HEK293 (cell line): ENCODE measurements around the gene GLOD4.

Experiments used
- GLIS2 ChIP-seq: fragments of 450-650 bp; formaldehyde crosslinking; IDR thresholded peaks from 2 replicates; pipeline ENCODE4 v1.5.1; 2016; ENCODE audit warnings: missing biosample characterization, missing genetic modification characterization
- KLF8 ChIP-seq: fragments of 450-650 bp; formaldehyde crosslinking; IDR thresholded peaks from 2 replicates; pipeline ENCODE4 v1.5.1; 2016; ENCODE audit warnings: missing biosample characterization, missing genetic modification characterization
- KLF9 ChIP-seq: fragments of 450-650 bp; formaldehyde crosslinking; IDR thresholded peaks from 2 replicates; pipeline ENCODE4 v1.5.1; 2016; ENCODE audit warnings: missing biosample characterization, missing genetic modification characterization, low read depth
- OSR2 ChIP-seq: fragments of 450-650 bp; formaldehyde crosslinking; IDR thresholded peaks from 2 replicates; pipeline ENCODE4 v1.5.1; 2016; ENCODE audit warnings: missing biosample characterization, missing genetic modification characterization
- REPIN1 ChIP-seq: fragments of 450-650 bp; formaldehyde crosslinking; IDR thresholded peaks from 2 replicates; pipeline ENCODE4 v1.5.1; 2017; ENCODE audit warnings: missing biosample characterization, missing genetic modification characterization, low read depth
- ZBTB8A ChIP-seq: fragments of 450-650 bp; formaldehyde crosslinking; IDR thresholded peaks from 2 replicates; pipeline ENCODE4 v1.5.1; 2016; ENCODE audit warnings: missing biosample characterization, missing genetic modification characterization
- ZFP3 ChIP-seq: fragments of 450-650 bp; formaldehyde crosslinking; IDR thresholded peaks from 2 replicates; pipeline ENCODE4 v1.5.1; 2016; ENCODE audit warnings: low read depth, missing biosample characterization, missing genetic modification characterization
- ZNF138 ChIP-seq: fragments of 450-650 bp; formaldehyde crosslinking; IDR thresholded peaks from 2 replicates; pipeline ENCODE4 v1.5.1; 2016; ENCODE audit warnings: missing biosample characterization, missing genetic modification characterization, borderline replicate concordance
- ZNF140 ChIP-seq: fragments of 450-650 bp; formaldehyde crosslinking; IDR thresholded peaks from 2 replicates; pipeline ENCODE4 v1.5.1; 2016; ENCODE audit warnings: missing biosample characterization, missing genetic modification characterization
- ZNF2 ChIP-seq: fragments of 450-650 bp; formaldehyde crosslinking; IDR thresholded peaks from 2 replicates; pipeline ENCODE4 v1.5.1; 2016; ENCODE audit warnings: missing biosample characterization, missing genetic modification characterization
- ZNF221 ChIP-seq: fragments of 450-650 bp; formaldehyde crosslinking; IDR thresholded peaks from 2 replicates; pipeline ENCODE4 v1.5.1; 2017; ENCODE audit warnings: missing biosample characterization, missing genetic modification characterization, borderline replicate concordance
- ZNF391 ChIP-seq: fragments of 450-650 bp; formaldehyde crosslinking; IDR thresholded peaks from 2 replicates; pipeline ENCODE4 v1.5.1; 2016; ENCODE audit warnings: low read depth, missing biosample characterization, missing genetic modification characterization, borderline replicate concordance
- ZNF510 ChIP-seq: fragments of 450-650 bp; formaldehyde crosslinking; IDR thresholded peaks from 2 replicates; pipeline ENCODE4 v1.5.1; 2018; ENCODE audit warnings: mild to moderate bottlenecking, missing genetic modification characterization, missing biosample characterization; ENCODE audit not compliant: insufficient replicate concordance
- ZNF514 ChIP-seq: fragments of 450-650 bp; formaldehyde crosslinking; IDR thresholded peaks from 2 replicates; pipeline ENCODE4 v1.5.1; 2016; ENCODE audit warnings: missing biosample characterization, missing genetic modification characterization
- ZNF529 ChIP-seq: fragments of 450-650 bp; formaldehyde crosslinking; IDR thresholded peaks from 2 replicates; pipeline ENCODE4 v1.5.1; 2017; ENCODE audit warnings: missing genetic modification characterization, missing biosample characterization; ENCODE audit not compliant: insufficient replicate concordance
- ZNF548 ChIP-seq: fragments of 450-650 bp; formaldehyde crosslinking; IDR thresholded peaks from 2 replicates; pipeline ENCODE4 v1.5.1; 2016; ENCODE audit warnings: missing biosample characterization, missing genetic modification characterization
- ZNF555 ChIP-seq: fragments of 450-650 bp; formaldehyde crosslinking; conservative IDR thresholded peaks from 2 replicates; pipeline ENCODE4 v1.5.1; 2017; ENCODE audit warnings: missing biosample characterization, mild to moderate bottlenecking, missing genetic modification characterization, inconsistent platforms
- ZNF76 ChIP-seq: fragments of 450-650 bp; formaldehyde crosslinking; IDR thresholded peaks from 2 replicates; pipeline ENCODE4; 2016; ENCODE audit warnings: low read depth, missing biosample characterization, missing genetic modification characterization, borderline replicate concordance
- ZNF792 ChIP-seq: fragments of 450-650 bp; formaldehyde crosslinking; IDR thresholded peaks from 2 replicates; pipeline ENCODE4 v1.5.1; 2016; ENCODE audit warnings: missing biosample characterization, missing genetic modification characterization
- TF ChIP-seq, protein P1 (sequence below): fragments of 450-650 bp; formaldehyde crosslinking; IDR thresholded peaks from 2 replicates; pipeline ENCODE4 v1.5.1; 2016; ENCODE audit warnings: missing biosample characterization, missing genetic modification characterization, borderline replicate concordance
- TF ChIP-seq, protein P2 (sequence below): fragments of 450-650 bp; formaldehyde crosslinking; IDR thresholded peaks from 2 replicates; pipeline ENCODE4 v1.5.0; 2017; ENCODE audit warnings: missing biosample characterization, missing genetic modification characterization, borderline replicate concordance
- TF ChIP-seq, protein P3 (sequence below): fragments of 450-650 bp; formaldehyde crosslinking; optimal IDR thresholded peaks from 2 replicates; pipeline ENCODE3; 2016; ENCODE audit warnings: missing biosample characterization, mild to moderate bottlenecking, missing genetic modification characterization
- TF ChIP-seq, protein P4 (sequence below): IDR thresholded peaks from 2 replicates; pipeline ENCODE4 v1.6.1; 2011; ENCODE audit warnings: mild to moderate bottlenecking, low read depth, low read length, borderline replicate concordance
- TF ChIP-seq, protein P5 (sequence below): fragments of 450-650 bp; formaldehyde crosslinking; IDR thresholded peaks from 2 replicates; pipeline ENCODE4 v1.5.1; 2016; ENCODE audit warnings: missing biosample characterization, missing genetic modification characterization

The GLOD4 gene

DNA sequence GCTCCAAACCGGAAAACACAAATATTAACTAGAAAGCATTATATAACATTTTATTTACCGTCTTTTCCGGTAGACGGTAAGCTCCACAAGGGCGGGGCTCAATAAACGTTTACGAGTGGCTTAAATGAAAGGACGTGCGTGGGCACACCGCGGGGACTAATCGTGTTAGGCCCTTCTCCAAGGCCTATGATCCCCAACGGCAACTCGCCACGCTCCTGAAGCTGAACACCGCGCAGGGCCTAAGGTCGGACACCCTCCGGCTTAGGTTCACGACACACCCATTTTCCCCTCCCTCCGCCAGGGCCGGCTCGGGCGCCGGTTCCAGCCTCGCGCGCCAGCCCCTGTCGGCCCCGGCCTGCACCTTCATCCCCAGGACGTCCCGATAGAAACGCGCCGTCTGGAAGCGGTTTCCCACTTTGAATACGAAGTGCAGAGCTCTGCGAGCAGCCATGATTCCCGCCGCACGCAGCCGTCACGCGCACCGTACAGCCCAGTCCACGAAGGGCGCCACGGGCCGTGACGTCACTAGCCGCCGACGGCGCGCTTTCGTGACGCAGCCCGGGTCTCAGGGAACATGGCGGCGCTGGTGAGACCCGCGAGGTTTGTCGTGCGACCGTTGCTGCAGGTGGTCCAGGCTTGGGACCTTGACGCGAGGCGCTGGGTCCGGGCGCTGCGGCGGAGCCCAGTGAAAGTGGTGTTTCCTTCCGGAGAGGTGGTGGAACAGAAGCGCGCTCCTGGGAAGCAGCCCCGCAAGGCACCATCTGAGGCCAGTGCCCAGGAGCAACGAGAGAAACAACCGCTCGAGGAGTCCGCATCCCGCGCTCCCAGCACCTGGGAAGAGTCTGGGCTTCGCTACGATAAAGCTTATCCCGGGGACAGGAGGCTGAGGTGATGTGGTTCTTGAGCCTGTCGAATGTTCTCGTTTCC, at the start of gene GLOD4, which contains the start of gene MRM3 (continued):
- TF ChIP-seq ZNF514 (tag by site-specific recombination) (no peak), ZNF221 (tag by site-specific recombination) (no peak), ZNF2 (tag by site-specific recombination) (peak; percentile 97), ZNF140 (tag by site-specific recombination) (no peak), ZNF555 (tag by site-specific recombination) (no peak), OSR2 (tag by site-specific recombination) (no peak), ZNF76 (tag by site-specific recombination) (peak; percentile 93), ZFP3 (tag by site-specific recombination) (no peak), ZNF548 (tag by site-specific recombination) (no peak), ZBTB8A (tag by site-specific recombination) (peak; percentile 94), ZNF510 (no peak), REPIN1 (0 out of 2 replicates have a peak, but pooled peaks have one; percentile 21), ZNF391 (tag by site-specific recombination) (peak; percentile 93; the same call in 1 of the 2 replicates), ZNF138 (no peak), ZNF529 (no peak), KLF9 (tag by site-specific recombination) (peak; percentile 98), GLIS2 (tag by site-specific recombination) (no peak), KLF8 (tag by site-specific recombination) (peak; percentile 93), ZNF792 (tag by site-specific recombination) (0 out of 2 replicates have a peak, but pooled peaks have one; percentile 13)
- TF ChIP-seq, protein P1, sequence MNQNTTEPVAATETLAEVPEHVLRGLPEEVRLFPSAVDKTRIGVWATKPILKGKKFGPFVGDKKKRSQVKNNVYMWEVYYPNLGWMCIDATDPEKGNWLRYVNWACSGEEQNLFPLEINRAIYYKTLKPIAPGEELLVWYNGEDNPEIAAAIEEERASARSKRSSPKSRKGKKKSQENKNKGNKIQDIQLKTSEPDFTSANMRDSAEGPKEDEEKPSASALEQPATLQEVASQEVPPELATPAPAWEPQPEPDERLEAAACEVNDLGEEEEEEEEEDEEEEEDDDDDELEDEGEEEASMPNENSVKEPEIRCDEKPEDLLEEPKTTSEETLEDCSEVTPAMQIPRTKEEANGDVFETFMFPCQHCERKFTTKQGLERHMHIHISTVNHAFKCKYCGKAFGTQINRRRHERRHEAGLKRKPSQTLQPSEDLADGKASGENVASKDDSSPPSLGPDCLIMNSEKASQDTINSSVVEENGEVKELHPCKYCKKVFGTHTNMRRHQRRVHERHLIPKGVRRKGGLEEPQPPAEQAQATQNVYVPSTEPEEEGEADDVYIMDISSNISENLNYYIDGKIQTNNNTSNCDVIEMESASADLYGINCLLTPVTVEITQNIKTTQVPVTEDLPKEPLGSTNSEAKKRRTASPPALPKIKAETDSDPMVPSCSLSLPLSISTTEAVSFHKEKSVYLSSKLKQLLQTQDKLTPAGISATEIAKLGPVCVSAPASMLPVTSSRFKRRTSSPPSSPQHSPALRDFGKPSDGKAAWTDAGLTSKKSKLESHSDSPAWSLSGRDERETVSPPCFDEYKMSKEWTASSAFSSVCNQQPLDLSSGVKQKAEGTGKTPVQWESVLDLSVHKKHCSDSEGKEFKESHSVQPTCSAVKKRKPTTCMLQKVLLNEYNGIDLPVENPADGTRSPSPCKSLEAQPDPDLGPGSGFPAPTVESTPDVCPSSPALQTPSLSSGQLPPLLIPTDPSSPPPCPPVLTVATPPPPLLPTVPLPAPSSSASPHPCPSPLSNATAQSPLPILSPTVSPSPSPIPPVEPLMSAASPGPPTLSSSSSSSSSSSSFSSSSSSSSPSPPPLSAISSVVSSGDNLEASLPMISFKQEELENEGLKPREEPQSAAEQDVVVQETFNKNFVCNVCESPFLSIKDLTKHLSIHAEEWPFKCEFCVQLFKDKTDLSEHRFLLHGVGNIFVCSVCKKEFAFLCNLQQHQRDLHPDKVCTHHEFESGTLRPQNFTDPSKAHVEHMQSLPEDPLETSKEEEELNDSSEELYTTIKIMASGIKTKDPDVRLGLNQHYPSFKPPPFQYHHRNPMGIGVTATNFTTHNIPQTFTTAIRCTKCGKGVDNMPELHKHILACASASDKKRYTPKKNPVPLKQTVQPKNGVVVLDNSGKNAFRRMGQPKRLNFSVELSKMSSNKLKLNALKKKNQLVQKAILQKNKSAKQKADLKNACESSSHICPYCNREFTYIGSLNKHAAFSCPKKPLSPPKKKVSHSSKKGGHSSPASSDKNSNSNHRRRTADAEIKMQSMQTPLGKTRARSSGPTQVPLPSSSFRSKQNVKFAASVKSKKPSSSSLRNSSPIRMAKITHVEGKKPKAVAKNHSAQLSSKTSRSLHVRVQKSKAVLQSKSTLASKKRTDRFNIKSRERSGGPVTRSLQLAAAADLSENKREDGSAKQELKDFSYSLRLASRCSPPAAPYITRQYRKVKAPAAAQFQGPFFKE = peak; percentile 55; the same call in 1 of the 2 replicates
- TF ChIP-seq, protein P2, sequence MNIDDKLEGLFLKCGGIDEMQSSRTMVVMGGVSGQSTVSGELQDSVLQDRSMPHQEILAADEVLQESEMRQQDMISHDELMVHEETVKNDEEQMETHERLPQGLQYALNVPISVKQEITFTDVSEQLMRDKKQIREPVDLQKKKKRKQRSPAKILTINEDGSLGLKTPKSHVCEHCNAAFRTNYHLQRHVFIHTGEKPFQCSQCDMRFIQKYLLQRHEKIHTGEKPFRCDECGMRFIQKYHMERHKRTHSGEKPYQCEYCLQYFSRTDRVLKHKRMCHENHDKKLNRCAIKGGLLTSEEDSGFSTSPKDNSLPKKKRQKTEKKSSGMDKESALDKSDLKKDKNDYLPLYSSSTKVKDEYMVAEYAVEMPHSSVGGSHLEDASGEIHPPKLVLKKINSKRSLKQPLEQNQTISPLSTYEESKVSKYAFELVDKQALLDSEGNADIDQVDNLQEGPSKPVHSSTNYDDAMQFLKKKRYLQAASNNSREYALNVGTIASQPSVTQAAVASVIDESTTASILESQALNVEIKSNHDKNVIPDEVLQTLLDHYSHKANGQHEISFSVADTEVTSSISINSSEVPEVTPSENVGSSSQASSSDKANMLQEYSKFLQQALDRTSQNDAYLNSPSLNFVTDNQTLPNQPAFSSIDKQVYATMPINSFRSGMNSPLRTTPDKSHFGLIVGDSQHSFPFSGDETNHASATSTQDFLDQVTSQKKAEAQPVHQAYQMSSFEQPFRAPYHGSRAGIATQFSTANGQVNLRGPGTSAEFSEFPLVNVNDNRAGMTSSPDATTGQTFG (tag by site-specific recombination) = no peak
- TF ChIP-seq, protein P3, sequence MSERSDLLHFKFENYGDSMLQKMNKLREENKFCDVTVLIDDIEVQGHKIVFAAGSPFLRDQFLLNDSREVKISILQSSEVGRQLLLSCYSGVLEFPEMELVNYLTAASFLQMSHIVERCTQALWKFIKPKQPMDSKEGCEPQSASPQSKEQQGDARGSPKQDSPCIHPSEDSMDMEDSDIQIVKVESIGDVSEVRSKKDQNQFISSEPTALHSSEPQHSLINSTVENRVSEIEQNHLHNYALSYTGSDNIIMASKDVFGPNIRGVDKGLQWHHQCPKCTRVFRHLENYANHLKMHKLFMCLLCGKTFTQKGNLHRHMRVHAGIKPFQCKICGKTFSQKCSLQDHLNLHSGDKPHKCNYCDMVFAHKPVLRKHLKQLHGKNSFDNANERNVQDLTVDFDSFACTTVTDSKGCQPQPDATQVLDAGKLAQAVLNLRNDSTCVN (tag by site-specific recombination) = peak; percentile 90
- TF ChIP-seq, protein P4, sequence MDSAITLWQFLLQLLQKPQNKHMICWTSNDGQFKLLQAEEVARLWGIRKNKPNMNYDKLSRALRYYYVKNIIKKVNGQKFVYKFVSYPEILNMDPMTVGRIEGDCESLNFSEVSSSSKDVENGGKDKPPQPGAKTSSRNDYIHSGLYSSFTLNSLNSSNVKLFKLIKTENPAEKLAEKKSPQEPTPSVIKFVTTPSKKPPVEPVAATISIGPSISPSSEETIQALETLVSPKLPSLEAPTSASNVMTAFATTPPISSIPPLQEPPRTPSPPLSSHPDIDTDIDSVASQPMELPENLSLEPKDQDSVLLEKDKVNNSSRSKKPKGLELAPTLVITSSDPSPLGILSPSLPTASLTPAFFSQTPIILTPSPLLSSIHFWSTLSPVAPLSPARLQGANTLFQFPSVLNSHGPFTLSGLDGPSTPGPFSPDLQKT = no peak
- TF ChIP-seq, protein P5, sequence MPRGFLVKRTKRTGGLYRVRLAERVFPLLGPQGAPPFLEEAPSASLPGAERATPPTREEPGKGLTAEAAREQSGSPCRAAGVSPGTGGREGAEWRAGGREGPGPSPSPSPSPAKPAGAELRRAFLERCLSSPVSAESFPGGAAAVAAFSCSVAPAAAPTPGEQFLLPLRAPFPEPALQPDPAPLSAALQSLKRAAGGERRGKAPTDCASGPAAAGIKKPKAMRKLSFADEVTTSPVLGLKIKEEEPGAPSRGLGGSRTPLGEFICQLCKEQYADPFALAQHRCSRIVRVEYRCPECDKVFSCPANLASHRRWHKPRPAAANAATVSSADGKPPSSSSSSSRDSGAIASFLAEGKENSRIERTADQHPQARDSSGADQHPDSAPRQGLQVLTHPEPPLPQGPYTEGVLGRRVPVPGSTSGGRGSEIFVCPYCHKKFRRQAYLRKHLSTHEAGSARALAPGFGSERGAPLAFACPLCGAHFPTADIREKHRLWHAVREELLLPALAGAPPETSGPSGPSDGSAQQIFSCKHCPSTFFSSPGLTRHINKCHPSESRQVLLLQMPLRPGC (tag by site-specific recombination) = peak; percentile 56
